ENCODE measurements around the gene ARHGAP44.

ARHGAP44 gene

GRCh38 chr17:12927541-12928425 is 138.5 kb downstream of the ARHGAP44 start:
- TF ChIP-seq EZH2phosphoT487 (IDR thresholded peaks at IDR 0.05; ENCODE audit: borderline replicate concordance), result no peak
- TF ChIP-seq, protein P1, sequence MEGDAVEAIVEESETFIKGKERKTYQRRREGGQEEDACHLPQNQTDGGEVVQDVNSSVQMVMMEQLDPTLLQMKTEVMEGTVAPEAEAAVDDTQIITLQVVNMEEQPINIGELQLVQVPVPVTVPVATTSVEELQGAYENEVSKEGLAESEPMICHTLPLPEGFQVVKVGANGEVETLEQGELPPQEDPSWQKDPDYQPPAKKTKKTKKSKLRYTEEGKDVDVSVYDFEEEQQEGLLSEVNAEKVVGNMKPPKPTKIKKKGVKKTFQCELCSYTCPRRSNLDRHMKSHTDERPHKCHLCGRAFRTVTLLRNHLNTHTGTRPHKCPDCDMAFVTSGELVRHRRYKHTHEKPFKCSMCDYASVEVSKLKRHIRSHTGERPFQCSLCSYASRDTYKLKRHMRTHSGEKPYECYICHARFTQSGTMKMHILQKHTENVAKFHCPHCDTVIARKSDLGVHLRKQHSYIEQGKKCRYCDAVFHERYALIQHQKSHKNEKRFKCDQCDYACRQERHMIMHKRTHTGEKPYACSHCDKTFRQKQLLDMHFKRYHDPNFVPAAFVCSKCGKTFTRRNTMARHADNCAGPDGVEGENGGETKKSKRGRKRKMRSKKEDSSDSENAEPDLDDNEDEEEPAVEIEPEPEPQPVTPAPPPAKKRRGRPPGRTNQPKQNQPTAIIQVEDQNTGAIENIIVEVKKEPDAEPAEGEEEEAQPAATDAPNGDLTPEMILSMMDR (conservative IDR thresholded peaks at IDR 0.05; ENCODE audit: low read length), result no peak
- H3K9me2 ChIP-seq (replicated peaks; ENCODE audit: low read depth, low read length), result no peaks in the 10 kb centered on the region
- H3K27me3 ChIP-seq (ENCODE audit: insufficient read depth, low read length, poor library complexity, severe bottlenecking), result no peaks in the 10 kb centered on the region
- H3K4me3 ChIP-seq (ENCODE audit: low read length, poor library complexity, severe bottlenecking), result peak overlapping the region; percentile 17
- peak overlapping the region; percentile 57 for H3K4me2 ChIP-seq (ENCODE audit: low read depth, low read length, poor library complexity, severe bottlenecking)
- H3K36me3 ChIP-seq (ENCODE audit: insufficient read depth, low read length), result no peaks in the 10 kb centered on the region
- H3K9ac ChIP-seq (ENCODE audit: low read depth, low read length, poor library complexity, severe bottlenecking), result no peak overlapping the region
- H3K79me2 ChIP-seq (ENCODE audit: insufficient read depth, low read length), result no peaks in the 10 kb centered on the region
- H3K4me1 ChIP-seq (ENCODE audit: insufficient read depth, low read length, poor library complexity, severe bottlenecking), result peaks cover 5% of the 10 kb centered on the region
- H2AFZ ChIP-seq (ENCODE audit: low read length), result 0 out of 2 replicates have a peak overlapping the region, but pooled peaks have one; percentile 15
- no peaks in the 10 kb centered on the region for H3K9me3 ChIP-seq (ENCODE audit: insufficient read depth, low read depth, low read length)
- no peaks in the 10 kb centered on the region for H3F3A ChIP-seq (ENCODE audit: low read depth)
- H4K20me1 ChIP-seq (ENCODE audit: insufficient read depth, low read length, poor library complexity, severe bottlenecking), result no peaks in the 10 kb centered on the region

DNA sequence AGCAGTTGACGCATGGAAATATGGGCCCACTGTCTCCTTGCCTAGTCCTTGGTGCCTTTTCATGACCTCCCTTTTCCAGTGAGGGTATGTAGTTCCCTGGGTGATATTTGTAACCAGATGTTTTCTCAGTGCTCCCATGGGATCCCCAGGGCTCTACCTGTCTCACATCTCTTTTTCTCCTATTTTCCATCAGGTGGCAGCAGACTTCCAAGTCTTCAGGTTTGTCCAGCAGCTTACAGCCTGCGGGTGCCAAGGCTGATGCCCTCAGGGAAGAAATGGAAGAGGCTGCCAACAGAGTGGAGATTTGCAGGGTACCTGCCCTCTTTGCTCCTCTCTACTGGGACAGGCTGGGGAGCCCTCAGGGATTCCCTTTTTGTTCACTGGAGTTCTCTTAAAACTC is 139.4 kb downstream of the ARHGAP44 start:
- no peaks in the 10 kb centered on the region for H3K9me3 ChIP-seq (ENCODE audit: insufficient read depth, low read depth, low read length)
- no peaks in the 10 kb centered on the region for H3K79me2 ChIP-seq (ENCODE audit: insufficient read depth, low read length)
- TF ChIP-seq, protein P1 (conservative IDR thresholded peaks at IDR 0.05; ENCODE audit: low read length), result peak; percentile 28
- no peak for TF ChIP-seq EZH2phosphoT487 (IDR thresholded peaks at IDR 0.05; ENCODE audit: borderline replicate concordance)
- no peaks in the 10 kb centered on the region for H3K27me3 ChIP-seq (ENCODE audit: insufficient read depth, low read length, poor library complexity, severe bottlenecking)
- H4K20me1 ChIP-seq (ENCODE audit: insufficient read depth, low read length, poor library complexity, severe bottlenecking), result no peaks in the 10 kb centered on the region
- H3F3A ChIP-seq (ENCODE audit: low read depth), result no peaks in the 10 kb centered on the region
- no peak overlapping the region for H2AFZ ChIP-seq (ENCODE audit: low read length)
- no peaks in the 10 kb centered on the region for H3K36me3 ChIP-seq (ENCODE audit: insufficient read depth, low read length)
- H3K4me1 ChIP-seq (ENCODE audit: insufficient read depth, low read length, poor library complexity, severe bottlenecking), result peaks cover 5% of the 10 kb centered on the region
- no peak overlapping the region for H3K4me3 ChIP-seq (ENCODE audit: low read length, poor library complexity, severe bottlenecking)
- no peaks in the 10 kb centered on the region for H3K9me2 ChIP-seq (replicated peaks; ENCODE audit: low read depth, low read length)
- no peak overlapping the region for H3K9ac ChIP-seq (ENCODE audit: low read depth, low read length, poor library complexity, severe bottlenecking)
- H3K4me2 ChIP-seq (ENCODE audit: low read depth, low read length, poor library complexity, severe bottlenecking), result no peak overlapping the region

DNA sequence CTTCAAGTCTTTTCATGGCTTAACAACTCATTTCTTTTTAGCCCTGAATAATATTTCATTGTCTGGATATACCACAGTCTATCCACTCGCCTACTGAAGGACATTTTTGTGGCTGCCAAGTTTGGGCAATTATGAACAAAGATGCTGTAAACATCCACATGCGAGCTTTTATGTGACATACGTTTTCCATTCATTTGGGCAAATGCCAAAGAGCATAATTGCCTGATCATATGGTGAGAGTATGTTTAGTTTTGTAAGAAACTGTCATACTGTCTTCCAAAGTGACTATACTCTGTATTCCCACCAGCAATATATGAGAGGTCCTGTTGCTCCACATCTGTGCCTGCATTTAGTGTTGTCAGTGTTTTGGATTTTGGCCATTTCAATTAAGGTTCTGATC is 147.2 kb downstream of the ARHGAP44 start:
- Histone ChIP-seq H3K9ac (ENCODE audit: low read depth, low read length, poor library complexity, severe bottlenecking) (no peak overlapping the region), H3K79me2 (ENCODE audit: insufficient read depth, low read length) (no peaks in the 10 kb centered on the region), H3K9me3 (ENCODE audit: insufficient read depth, low read depth, low read length) (no peaks in the 10 kb centered on the region), H3F3A (ENCODE audit: low read depth) (no peaks in the 10 kb centered on the region), H2AFZ (ENCODE audit: low read length) (no peak overlapping the region), H3K4me1 (ENCODE audit: insufficient read depth, low read length, poor library complexity, severe bottlenecking) (no peaks in the 10 kb centered on the region), H3K4me2 (ENCODE audit: low read depth, low read length, poor library complexity, severe bottlenecking) (no peak overlapping the region), H3K36me3 (ENCODE audit: insufficient read depth, low read length) (no peaks in the 10 kb centered on the region), H3K27me3 (ENCODE audit: insufficient read depth, low read length, poor library complexity, severe bottlenecking) (no peaks in the 10 kb centered on the region), H3K9me2 (replicated peaks; ENCODE audit: low read depth, low read length) (no peaks in the 10 kb centered on the region), H4K20me1 (ENCODE audit: insufficient read depth, low read length, poor library complexity, severe bottlenecking) (no peaks in the 10 kb centered on the region), H3K4me3 (ENCODE audit: low read length, poor library complexity, severe bottlenecking) (no peak overlapping the region)
- TF ChIP-seq, protein P1 (conservative IDR thresholded peaks at IDR 0.05; ENCODE audit: low read length), result no peak
- TF ChIP-seq EZH2phosphoT487 (IDR thresholded peaks at IDR 0.05; ENCODE audit: borderline replicate concordance), result no peak
